Nephron (organoid): Measurements from ENCODE around the gene NEO1.
"Not testable (repeated sequence)": the region's sequence is repeated elsewhere in the genome, so short reads cannot be mapped to it uniquely, and the experiment has no call there.

Experiments used
- H3K27ac Mint-ChIP-seq, 3 experiments: 2 replicates each; pipeline ENCODE4 v1.8.0; 2020; ENCODE audit warnings: mixed read lengths in 3 of 3, mild to moderate bottlenecking in 2 of 3, moderate library complexity in 1 of 3
- H3K27me3 Mint-ChIP-seq: 2 replicates; pipeline ENCODE4 v1.8.0; 2021; ENCODE audit warnings: low read depth, mild to moderate bottlenecking, moderate library complexity, mixed read lengths
- H3K36me3 Mint-ChIP-seq: 2 replicates; pipeline ENCODE4 v1.8.0; 2020; ENCODE audit warnings: low read depth, mixed read lengths
- H3K4me1 Mint-ChIP-seq: 2 replicates; pipeline ENCODE4 v1.8.0; 2020; ENCODE audit warnings: mixed read lengths
- H3K4me3 Mint-ChIP-seq, 3 experiments: 2 replicates each; pipeline ENCODE4 v1.8.0; 2020; ENCODE audit warnings: mild to moderate bottlenecking in 3 of 3, mixed read lengths in 3 of 3, moderate library complexity in 2 of 3
- H3K9me3 Mint-ChIP-seq: 2 replicates; pipeline ENCODE4 v1.8.0; 2020; ENCODE audit warnings: mixed read lengths
- TF ChIP-seq, protein P1 (sequence below), 3 experiments: fragments of 200-600 bp; sonication (generic); IDR thresholded peaks; one replicate each; pipeline ENCODE4 v1.5.0; 2021; ENCODE audit warnings: antibody characterized with exemption in 3 of 3; ENCODE audit not compliant: unreplicated experiment in 3 of 3

Gene NEO1

DNA sequence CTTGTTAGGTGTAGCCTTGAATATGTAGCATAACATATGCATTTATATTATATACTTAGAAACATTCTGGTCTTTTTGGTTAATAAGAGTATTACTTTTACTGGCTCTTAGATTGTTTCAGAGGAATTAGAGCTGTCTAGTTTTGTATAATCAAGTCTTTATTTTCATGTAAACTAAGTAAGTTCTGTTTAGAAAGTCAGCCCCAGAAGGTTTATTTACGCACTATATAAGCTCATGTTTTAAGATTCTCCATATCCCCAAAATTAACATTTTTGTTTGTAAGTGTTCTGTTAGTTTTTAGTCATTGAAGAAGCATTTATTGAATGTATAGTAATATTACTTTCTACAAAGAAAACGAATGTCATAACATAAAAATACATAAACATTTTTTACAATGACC is 158.4 kb downstream of the NEO1 start:
- Mint-ChIP-seq H3K36me3 (peaks cover 61% of the 10 kb centered on the region), H3K27ac (no peak overlapping the region), H3K4me1 (no peaks in the 10 kb centered on the region), H3K4me3 (no peak overlapping the region), H3K27me3 (no peaks in the 10 kb centered on the region), H3K9me3 (peaks cover 33% of the 10 kb centered on the region)
- TF ChIP-seq, protein P1, sequence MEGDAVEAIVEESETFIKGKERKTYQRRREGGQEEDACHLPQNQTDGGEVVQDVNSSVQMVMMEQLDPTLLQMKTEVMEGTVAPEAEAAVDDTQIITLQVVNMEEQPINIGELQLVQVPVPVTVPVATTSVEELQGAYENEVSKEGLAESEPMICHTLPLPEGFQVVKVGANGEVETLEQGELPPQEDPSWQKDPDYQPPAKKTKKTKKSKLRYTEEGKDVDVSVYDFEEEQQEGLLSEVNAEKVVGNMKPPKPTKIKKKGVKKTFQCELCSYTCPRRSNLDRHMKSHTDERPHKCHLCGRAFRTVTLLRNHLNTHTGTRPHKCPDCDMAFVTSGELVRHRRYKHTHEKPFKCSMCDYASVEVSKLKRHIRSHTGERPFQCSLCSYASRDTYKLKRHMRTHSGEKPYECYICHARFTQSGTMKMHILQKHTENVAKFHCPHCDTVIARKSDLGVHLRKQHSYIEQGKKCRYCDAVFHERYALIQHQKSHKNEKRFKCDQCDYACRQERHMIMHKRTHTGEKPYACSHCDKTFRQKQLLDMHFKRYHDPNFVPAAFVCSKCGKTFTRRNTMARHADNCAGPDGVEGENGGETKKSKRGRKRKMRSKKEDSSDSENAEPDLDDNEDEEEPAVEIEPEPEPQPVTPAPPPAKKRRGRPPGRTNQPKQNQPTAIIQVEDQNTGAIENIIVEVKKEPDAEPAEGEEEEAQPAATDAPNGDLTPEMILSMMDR (IDR thresholded peaks at IDR 0.05; ENCODE audit: unreplicated experiment in 3 of 3) = no peak

DNA sequence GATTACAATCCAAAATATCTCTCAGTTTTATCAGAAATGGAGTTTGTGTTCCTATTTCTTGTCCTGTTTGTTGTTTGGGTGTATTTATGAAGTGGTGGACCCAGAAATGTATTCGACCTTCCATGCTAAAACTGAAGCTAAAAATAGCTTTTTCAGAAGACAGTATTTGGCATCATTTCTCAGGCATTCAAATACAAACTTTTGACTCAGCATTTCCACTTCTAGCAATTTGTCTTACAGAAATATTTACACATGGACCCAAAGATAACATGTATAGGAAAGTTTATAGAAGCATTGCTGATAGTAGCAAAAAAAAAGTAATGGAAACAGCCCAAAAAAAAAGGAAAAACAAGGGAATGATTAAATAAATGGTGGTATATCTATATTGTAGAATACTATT is 160.2 kb downstream of the NEO1 start:
- Mint-ChIP-seq H3K27me3 (no peaks in the 10 kb centered on the region), H3K27ac (peak overlapping the region in 2 of 3 experiments; percentile 33 to 95), H3K36me3 (peaks cover 52% of the 10 kb centered on the region), H3K4me3 (no peak overlapping the region), H3K9me3 (peaks cover 36% of the 10 kb centered on the region), H3K4me1 (no peaks in the 10 kb centered on the region)
- TF ChIP-seq, protein P1 (IDR thresholded peaks at IDR 0.05; ENCODE audit: unreplicated experiment in 3 of 3) = no peak

DNA sequence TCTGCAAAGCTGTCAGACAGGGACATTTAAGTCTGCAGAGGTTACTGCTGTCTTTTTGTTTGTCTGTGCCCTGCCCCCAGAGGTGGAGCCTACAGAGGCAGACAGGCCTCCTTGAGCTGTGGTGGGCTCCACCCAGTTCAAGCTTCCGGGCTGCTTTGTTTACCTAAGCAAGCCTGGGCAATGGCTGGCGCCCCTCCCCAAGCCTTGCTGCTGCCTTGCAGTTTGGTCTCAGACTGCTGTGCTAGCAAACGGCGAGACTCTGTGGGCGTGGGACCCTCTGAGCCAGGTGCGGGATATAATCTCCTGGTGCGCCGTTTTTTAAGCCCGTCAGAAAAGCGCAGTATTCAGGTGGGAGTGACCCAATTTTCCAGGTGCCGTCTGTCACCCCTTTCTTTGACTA is 169.2 kb downstream of the NEO1 start:
- H3K27ac Mint-ChIP-seq, H3K4me1 Mint-ChIP-seq, H3K4me3 Mint-ChIP-seq, H3K27me3 Mint-ChIP-seq: not testable (repeated sequence)
- peaks cover 39% of the 10 kb centered on the region for H3K9me3 Mint-ChIP-seq
- peaks cover 59% of the 10 kb centered on the region for H3K36me3 Mint-ChIP-seq

DNA sequence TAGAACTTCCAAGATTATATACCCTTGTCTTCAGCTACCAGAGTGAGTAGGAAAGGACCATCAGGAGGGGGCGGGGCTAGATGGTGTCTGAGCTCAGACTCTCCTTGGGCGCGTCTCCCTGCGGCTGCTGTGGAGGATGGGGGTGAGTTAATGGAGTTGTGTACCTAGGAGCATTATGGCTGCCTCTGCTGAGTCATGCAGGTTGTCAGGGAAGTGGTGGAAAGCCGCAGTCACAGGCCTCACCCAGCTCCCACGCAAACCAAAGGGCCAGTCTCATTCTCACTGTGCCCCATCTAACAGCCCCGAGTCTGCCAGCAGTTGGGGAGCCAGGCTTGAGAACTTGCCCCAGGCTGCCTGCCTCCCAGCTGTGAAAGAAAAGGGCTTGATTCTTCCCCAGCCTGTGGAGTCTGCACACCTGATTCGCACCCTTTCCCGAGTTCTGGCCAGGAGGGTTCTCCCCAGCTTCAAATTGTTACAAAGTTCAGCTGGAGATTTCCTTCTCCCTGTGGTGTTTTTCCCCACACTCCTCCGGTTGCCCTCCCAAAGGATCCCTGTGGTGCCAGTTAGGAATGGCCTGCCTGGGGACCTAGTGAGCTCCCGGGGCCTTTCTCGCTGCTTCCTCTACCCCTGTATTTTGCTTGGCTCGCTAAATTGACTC is 173.2 kb downstream of the NEO1 start:
- no peak overlapping the region for H3K4me3 Mint-ChIP-seq
- H3K36me3 Mint-ChIP-seq = peaks cover 71% of the 10 kb centered on the region
- H3K4me1 Mint-ChIP-seq = peaks cover 8% of the 10 kb centered on the region

DNA sequence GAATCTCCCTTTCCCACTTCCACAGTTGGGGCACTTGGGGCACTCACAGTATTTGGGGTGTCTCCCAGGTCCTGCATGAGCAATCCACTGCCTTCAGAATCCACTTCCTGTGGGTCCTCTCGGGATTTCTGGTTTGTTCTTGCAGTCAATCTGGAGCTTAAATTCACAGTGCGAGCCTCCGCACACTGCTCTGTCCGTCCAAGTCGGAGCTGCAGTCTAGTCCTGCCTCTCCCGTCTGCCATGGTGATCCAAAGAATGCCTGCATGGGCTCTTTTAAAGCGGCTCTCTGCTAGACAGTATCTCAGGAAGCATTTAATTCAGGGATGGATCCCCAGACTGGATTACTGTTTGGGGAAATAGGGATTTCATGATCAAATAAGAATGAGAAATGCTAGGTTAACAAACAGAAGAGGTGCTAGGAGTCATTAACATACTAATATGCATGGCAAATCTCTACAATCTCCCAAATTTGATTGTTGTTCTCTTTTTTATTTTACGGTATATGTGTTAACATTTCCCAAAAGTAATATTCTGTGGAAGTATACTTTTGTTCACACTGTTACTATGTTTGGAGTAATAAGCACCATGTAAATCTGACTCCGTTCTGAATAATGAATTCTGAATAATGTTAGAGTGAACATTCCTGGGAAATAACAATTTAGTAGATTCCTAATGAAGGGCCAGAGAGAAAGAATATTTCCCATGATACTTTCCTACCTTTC is 174.0 kb downstream of the NEO1 start:
- Mint-ChIP-seq H3K9me3 (peaks cover 40% of the 10 kb centered on the region), H3K4me1 (peaks cover 8% of the 10 kb centered on the region), H3K4me3 (no peak overlapping the region), H3K36me3 (peaks cover 67% of the 10 kb centered on the region), H3K27me3 (no peaks in the 10 kb centered on the region), H3K27ac (peak overlapping the region in 1 of 3 experiments; percentile 15)
- TF ChIP-seq, protein P1 (IDR thresholded peaks at IDR 0.05; ENCODE audit: unreplicated experiment in 3 of 3) = no peak

More for the DNA sequence above, 173.2 kb downstream of the NEO1 start:
- no peaks in the 10 kb centered on the region for H3K27me3 Mint-ChIP-seq
- TF ChIP-seq, protein P1 (IDR thresholded peaks at IDR 0.05; ENCODE audit: unreplicated experiment in 3 of 3) = no peak
- no peak overlapping the region for H3K27ac Mint-ChIP-seq
- H3K9me3 Mint-ChIP-seq = peaks cover 43% of the 10 kb centered on the region

DNA sequence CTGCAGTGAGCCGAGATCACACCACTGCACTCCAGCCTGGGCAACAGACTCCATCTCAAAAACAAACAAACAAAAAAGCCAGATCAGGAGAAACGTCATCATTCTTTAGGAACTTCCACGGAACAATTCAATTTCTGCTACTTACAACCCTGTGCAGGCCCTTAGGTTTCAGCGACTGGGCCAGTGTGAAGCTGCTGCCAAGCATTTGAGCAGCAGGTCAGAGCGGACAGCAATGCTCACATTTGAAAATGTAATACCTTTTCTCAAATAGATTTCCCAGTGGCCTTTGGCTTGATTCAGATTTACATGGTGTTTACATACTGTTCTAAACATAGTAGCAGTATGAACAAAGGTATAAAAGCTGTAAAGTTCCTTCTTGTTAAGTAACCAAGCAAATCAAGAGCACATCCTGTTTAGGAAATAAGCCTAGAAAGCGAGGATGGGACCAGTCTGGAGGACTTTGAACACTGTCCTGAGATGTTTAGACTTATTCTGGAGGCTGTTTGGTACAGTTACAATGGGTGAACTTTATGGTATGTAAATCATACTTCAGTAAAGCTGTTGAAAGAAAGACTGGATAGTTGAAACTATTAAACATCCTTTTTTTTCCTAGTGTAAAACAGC is 175.3 kb downstream of the NEO1 start:
- Mint-ChIP-seq H3K4me3 (no peak overlapping the region), H3K27me3 (no peaks in the 10 kb centered on the region), H3K36me3 (peaks cover 68% of the 10 kb centered on the region), H3K27ac (no peak overlapping the region), H3K4me1 (peaks cover 8% of the 10 kb centered on the region), H3K9me3 (peaks cover 35% of the 10 kb centered on the region)
- TF ChIP-seq, protein P1 (IDR thresholded peaks at IDR 0.05; ENCODE audit: unreplicated experiment in 3 of 3) = no peak
